A673 (cell line): ENCODE data around the gene CPOX.

Experiments used
- CTCF ChIP-seq: fragments of 300-800, 200-600 bp; sonication (generic); conservative IDR thresholded peaks from 2 replicates; pipeline ENCODE4 v1.5.1; 2017; ENCODE audit warnings: low read depth, mild to moderate bottlenecking, antibody characterized with exemption, low read length, moderate library complexity, mixed read lengths
- EZH2 ChIP-seq: fragments of 200-600 bp; sonication (generic); IDR thresholded peaks from 2 replicates; pipeline ENCODE4 v1.6.1; 2017; ENCODE audit warnings: borderline replicate concordance, low read depth, mild to moderate bottlenecking, mixed read lengths, antibody characterized with exemption, low read length; ENCODE audit not compliant: poor library complexity, severe bottlenecking

- TF ChIP-seq CTCF = no peak
- no peak for TF ChIP-seq EZH2
These were observed 62.7 kb downstream of the CPOX start for GRCh38 chr3:98530676-98531075.
